NCI-H524 (cell line): Measurements from ENCODE around the gene CHD6.

Experiments
- DNase-seq, 2 experiments: peaks; one replicate each; lab custom pipeline; 2025; lab: John Stamatoyannopoulos, UW

The CHD6 gene

DNA sequence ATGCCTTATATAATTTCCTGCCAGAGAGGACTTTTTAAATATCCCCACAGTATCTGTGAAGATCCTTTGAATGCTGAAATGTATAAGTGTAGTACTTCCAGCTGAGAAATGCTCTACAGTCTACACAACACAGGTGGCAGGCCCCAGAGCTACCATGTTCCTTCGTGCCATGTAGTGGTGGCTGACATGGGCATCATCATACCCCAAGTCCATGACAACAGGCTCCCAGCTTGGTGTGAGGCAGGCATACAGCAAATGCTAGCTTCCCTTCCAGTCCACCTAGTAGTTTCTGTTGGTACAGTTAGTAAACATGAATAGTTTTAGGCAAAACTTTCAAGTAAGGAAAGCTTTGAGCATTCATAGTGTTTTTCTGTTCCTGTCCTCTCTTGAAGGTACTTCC lies 190.3 kb downstream of the CHD6 start:
- DNase-seq = no peak

DNA sequence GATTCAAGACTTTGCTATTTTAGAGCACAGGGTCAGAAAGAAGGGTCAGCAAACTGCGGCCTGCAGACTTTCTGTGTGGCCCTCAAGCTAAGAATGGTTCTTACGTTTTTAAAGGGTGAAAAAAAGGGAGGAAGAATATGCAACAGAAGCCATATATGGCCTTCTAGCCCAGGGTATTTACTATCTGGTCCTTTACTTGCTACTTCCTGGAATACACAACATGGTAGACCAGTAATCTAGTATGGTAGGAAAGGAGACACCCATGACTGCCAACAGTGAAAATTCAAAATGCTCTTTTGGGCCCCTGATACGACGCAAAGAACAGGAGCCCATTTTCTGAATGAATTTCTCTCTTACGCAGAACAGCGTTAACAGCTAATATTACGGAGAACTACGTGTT lies 191.2 kb downstream of the CHD6 start:
- DNase-seq = no peak

DNA sequence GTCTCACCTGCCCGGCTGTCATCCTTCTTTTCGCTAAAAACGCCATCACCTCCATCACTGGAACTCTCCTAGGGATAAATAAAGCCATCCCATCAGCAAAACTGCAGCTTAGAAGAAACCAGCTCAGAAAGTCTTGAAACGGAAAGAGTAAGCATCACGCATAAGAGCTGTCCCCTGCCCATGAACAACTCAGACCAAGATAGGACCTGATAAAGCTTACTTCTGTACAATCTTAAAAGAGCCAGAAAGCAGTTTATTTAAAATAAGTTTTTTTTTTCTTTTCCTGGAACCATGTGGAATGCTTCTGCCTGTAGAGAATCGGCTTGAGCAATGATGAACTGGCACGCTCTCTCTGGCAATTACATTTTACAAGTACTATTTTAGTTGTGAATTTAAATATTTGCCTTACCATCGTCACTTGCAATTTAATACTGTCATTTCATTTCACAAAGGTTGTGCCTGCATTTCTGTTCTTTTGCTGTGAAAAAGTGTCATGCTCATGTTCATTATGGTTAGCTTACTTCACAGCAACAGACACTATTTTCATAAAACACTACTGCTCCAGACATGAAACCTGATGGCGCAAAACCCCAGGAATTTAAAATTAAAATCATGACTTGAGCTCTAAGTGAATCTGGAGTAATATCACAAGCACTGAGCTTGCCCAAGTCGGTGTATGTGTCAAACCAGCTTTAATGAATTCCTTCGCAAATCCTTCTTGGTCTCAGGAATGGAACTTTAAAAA lies 191.9 kb downstream of the CHD6 start:
- no peak for DNase-seq

DNA sequence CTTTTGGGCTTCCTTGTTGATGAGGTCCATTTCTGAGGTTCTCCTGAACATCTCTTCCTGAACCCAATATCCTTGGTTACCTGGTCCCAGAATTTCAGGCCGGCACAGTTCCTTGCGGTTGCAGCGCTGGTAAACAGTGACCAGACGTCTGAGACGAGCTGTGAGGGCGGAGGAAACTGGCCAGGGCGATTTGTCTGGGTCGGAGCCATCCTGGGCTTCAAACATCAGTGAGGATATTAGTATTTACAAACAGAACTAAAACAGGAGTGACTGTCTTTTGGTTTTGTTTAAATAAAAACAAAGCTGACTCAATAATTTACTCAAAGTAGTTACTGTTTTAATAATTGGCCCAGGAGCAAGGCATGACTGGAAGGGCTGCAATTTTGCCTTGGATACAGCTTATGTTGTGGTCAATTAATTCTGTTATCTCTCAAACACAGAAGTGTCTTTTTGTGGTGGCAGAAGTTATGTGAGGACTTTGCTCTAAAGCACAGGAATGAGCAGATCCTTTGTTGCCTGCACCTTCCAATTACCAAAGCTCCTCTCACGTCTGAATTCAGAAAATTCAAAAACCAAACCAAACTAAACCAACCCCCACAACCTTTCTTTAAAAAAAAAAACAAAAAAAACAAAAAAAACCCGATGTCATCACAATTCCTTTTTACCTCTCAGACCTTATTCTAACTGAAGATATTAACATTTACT lies 192.8 kb downstream of the CHD6 start:
- no peak for DNase-seq

DNA sequence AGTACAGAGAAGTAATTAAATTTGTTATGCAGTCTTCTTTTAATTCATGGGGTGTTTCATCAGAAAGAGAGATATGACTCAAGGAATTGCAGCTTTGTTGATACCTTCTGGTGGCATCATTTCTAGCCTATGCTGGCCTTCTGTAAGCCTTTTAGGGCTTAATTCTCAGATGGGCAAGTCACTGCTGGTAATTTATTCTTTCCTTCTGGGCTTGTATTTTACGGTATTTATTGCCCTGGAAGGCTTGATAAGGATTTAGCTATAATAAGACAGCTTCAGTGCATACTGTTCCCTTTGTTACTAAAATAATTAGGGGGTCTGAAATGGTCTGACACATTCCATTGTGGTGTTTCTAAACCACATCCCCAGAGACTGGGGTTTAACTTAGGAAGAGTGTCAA lies 193.6 kb downstream of the CHD6 start:
- no peak for DNase-seq

DNA sequence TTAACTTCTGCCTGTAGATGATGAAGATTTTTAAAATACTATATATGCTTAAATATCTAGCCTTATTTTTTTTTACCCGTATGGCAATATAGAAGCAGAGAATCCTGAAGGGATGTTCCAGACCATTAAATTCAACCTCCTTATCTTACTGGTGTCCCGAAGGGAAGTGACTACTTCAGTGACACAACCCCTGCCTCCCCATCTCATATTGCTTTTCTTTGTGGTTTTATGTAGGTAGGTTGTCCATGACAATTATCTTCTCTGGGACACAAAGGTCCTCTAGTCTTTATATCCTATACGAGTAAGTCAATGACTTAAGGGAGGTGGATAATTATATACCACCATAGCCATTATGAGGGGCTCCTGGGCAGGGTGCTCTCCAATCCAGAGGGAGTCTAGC lies 194.2 kb downstream of the CHD6 start:
- DNase-seq = no peak

DNA sequence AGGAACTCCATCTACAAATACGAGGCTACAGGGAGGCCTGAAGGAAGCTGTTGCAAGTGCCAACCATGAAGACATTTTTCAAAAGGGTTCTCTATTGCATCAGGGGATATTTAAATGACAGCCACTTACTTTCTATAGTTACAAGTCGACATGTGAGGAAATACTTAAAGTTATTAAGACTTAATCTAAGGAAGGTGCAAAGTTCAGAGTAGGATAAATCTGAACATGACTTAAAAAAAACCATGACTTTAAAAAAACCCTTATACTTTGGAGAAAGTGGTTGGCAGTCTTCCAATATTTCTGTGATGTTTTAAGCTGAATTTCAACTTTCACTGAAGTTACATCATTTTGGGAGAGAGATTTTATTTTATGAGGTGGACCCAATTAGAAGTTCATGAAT lies 195.2 kb downstream of the CHD6 start:
- DNase-seq = no peak

DNA sequence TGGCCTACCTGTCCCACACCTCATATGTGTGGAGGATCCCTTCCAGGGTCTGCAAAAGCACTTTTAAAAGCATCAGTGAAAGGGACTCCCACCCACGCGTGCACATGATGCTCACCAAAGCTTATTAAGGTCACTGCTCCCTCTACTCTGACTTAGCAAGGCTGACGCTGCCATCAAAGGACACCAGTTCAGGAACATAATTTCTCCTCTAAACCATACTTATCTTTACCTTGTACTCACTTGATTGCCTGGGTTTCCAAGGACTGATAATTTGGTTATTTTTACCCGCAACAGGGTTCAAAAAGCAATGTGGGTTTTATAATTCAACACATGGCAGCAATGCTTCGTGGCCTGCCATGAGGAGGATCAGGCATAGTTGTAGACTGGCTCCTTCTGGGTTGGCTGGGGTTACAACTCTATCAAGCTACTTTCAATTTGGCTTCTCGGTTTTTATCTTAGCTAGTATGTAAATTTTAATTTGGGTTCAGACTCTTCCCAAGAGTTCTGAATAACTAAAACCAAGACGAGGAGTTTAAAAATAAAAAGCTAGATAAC lies 199.4 kb downstream of the CHD6 start:
- no peak for DNase-seq

DNA sequence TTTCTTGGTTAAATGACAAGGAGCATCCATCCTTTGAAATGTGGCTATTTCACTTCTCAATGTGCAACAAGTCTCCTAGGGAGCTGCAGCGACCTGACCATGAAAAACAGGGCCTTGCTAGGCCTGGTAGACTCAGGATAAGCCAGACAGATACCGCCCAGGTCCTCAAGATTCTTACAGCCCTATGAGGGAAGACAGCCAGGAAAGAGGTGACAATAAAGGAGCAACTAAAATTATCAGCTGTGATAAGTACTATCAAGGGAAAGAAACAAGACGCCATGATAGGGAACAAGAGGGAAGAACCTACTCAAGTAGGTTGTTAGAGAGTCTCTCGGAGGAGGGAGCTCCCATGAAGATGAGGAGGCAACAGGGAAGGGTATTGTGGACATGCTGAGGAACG lies 200.1 kb downstream of the CHD6 start:
- DNase-seq = no peak

DNA sequence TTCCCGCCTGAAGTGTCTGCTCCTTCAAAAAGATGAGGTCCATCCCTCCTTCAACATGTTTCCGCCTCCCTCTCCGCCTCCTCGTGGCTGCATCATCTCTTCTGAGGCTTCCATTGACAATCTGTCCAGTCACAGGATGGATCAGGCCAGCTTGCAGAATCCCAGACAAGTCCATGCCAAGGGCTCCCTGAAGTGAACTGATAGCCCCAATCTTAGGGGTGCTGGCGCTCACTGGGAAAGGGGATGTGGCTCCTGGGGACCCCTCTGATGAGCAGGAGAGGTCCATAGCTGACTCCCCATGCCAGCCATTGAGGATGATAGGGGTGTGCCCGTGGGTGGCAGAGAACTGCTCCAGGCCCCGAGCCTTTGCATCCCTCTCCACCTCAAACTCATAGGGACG lies 203.0 kb downstream of the CHD6 start:
- no peak for DNase-seq

DNA sequence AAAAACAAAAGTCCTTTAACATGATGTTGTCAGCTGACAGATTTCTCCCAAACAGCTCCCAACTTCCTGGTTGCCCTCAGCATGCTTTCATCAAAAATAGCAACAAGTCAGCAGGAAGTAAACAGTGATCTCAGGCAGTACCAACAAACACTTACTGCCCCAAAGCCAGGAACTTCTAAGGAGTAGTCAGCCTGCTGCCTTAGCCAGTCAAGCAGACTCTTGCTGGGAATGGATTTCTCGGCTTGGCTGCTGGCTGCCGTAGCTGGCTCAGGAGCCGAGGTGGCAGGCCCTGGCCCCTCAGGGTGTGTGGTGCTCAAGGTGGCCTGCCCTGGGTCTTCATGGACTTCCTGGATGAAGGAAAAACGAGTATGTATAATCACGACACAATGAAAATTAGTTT lies 205.0 kb downstream of the CHD6 start:
- DNase-seq = no peak

DNA sequence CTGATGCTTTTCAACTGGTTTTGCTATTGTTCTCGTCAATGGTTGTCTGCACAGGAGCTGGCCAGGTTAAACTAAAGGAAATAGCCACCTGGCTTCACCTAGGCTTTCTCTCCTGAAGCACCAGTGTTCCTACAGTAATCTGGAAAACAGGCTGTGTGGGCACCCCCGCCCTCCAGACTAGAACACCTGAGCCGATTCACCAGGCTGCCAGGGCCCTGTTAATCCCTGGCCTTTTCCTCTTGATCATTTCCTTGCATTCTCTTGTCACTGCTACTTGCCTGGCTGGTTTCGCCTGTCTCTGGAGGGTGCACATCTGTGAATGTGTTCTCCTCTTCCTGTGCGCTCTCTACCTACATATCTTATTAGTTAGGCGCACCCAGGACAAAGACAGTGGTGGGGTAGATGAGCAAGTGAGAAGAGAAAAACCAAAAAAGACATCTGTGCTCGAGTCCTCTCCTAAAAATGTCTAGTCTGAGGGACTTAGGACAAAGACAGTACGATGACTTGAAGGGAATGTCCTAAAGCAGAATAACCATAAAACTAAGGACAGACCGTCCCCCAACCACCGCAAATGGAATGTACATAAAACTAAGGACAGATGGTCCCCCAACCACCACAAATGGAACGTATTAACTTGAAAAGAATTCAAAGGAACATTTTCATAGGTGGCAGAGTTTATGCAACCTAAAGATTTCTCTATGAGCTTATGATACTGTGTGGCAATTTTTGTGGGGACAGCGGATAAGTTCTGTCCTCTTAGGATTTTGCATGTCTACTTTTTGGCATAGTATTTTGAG lies 205.7 kb downstream of the CHD6 start:
- DNase-seq = no peak

DNA sequence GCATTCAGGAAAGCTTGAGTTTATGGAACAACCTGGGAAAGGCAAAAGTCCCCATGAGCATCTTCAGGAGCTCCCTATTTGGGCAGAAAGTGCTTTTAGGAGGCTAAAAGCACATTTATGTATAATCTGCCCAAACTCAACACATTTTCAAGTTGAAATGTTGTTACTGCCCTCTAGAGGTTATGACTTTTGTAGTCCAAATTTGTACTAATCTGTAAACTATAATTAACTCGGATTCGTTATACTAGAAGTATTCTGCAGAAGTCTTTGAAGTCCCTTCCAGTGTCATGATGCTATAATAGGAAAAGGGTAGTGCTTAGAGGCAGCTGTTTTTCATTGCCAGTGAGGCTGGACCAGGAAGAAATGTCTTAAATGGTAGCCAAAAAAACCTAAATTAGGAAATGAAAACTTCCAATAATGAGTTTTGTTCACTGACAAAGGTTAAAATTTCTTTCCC lies 206.8 kb downstream of the CHD6 start:
- DNase-seq = peak in 1 of 2 experiments; percentile 14

DNA sequence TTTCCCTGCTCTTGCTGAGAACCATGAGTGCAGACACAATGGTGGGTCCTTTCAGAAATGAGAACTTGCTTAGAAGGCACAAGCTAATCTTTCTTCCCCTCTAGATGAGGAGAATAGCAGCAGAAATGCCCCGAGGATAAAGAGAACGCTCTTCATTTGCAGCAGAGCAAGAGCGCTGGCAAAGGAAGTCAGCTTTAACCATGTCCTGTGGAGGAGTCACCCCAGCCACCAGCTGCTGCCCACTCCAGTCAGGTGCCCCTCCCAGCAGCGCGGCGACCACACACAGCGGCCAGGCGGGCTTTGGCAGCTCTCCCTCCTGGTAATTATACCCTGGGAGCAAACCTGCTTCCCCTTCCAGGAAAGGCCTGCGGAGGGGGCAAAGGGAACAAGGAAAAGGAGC lies 209.2 kb downstream of the CHD6 start:
- DNase-seq = peak; percentile 30 to 78

DNA sequence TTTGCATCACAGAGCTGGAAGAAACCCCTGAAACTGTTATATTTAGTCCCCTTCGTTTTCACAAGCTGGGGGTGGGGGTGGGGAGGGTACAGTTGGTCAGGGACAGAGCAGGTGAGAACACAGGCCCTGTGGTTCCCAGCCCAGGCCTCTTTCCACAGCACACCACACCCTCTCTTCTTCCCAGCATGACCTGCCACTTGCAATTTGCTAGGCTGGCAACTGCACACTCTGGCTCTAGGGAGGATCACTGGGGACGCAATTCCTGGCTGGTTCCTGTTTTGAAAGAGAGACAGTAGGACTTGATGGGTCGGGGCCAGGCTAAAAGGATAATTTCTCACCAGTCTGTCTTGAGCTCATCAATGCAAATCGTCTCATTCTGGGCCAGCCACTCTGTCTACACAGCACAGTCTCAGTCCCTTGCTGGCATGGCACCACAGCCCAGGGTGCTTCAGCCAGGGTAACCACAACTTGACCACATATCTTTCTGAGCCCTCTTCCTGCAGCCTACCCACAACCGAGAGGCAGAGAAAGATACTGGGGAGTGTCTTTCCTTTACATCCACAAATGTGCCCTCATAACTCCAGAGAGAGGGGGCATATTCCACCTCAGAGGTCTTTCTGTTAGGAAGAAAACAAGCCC lies 209.9 kb downstream of the CHD6 start:
- no peak for DNase-seq

DNA sequence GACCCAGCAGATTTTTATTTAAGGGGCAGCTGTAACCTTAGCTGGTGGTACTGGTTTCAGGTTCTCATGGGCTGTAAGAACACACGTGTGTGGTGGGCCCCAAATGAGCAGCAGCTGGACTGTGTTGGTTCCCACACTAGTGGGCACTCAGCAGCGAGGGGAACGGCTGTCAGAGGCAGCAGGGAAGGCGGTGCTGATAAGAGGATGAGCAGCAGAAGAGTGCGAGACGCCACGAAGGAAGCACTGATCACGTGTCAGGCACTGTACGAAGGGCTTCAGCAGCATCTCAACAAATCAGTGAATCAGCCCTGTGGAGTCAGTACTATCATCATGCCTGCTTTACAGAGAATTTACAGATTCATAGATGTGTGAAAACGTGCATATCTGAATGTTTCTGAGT lies 210.6 kb downstream of the CHD6 start:
- peak; percentile 31 to 75 for DNase-seq

DNA sequence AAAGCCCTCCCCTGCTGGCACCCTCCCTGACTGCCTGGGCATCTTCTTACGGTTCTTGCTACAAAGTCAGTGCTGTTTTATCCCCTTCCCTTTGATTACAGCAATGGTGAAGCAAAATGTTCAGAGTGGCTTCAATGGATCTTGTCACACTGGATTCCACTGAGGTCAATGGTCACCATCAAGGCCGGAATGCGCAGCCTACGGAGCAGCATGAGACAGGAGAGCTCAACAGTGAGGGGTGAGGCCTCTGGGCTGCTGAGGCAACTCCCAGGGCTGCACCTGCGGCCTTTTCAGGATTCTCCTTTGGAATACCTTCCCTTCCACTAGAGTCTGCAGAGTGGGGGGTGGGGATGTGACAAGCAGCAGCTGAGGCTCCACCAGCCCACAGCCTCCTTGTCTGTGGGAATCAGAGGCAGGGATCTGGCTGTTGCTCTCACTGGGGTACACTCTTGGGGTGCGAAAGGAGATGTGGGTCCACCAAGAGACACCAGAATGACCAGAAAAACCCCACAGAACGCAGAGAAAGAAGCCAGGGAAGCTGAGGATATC lies 211.2 kb downstream of the CHD6 start:
- no peak for DNase-seq

DNA sequence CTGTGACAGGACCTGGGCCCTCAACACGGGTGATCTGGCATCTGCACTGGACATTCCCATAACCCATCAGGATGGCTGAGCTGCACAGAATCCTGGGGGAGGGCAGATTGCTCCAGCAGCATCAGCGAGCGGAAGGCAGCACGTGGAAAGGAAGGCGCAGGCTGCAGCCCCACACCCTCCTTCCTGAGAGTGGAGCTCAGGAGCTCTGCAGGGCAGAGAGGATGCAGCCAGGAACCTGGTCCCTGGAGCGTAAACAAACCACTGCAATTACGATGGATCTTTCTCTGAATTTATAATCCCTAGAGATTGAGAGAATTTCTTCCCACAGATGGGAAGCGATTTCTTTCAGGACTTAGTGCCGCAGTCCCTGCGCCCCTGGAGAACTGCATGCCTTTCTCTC lies 211.8 kb downstream of the CHD6 start:
- DNase-seq = no peak

DNA sequence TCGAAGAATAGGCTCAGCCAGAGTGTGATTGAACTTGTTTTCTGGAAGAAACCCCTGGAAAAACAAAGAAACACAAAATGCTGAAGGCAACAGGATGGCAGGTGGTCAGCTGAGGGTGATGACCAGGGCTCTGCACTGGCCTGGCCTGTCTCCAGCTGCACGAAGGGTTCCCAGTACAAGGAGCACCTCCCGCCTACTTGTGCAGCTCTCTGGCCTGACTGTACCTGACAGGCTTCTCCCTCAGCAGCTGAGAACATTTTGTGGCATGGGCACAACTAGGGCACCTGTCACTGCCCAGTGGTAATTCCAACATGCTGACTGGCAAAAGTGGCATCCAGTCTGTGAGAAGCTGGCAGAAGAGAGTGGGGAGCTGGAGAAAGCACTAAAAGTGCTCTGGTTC lies 212.7 kb downstream of the CHD6 start:
- no peak for DNase-seq

DNA sequence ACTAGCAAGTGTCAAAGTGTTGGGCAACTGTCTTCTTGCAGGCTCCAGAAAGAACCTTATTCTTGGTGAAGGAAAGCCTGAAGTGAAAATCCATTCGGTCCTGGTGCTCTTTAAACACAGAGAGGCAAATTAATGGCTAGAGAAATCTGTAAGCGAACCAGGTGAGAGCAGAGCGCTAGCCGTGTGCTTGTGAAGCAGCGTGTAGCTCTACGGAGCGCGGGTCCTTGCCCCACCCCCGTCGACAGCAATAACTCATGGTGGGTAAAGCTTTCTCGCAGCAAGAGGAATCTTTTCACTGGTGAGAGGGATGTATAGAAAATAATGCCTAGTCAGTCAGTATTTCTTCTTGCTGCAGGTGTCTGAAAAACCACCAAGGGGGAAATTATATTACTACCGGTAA lies 214.6 kb downstream of the CHD6 start:
- DNase-seq = no peak

DNA sequence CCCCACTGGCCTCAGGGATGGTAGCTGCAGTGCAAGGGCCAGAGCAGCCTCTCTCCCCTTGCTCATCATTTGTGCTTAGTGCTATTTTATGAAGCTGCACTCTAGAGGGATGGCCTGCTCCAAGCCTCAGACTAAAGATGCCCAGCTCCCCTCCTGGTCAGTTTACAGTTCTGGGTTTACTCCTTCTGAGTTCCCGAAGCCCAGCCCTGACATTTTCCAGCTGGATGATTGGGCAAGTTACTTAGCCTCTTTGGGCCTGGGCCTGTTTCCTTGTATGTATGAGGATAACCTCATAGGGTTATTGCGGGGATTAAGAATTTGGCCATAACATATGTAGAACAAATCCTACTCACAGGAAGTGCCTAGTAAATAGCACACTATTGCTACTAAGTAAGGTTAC lies 219.8 kb downstream of the CHD6 start:
- DNase-seq = no peak
